Measurements from ENCODE around the gene ACTMAP. TPM values are rescaled to one million over a fixed set of nuclear protein-coding genes. Genes with fewer than 3 reads are reported as not detected.

Gene ACTMAP
- total RNA-seq, 2 experiments from 2014 or later = 3.9 to 5.7 TPM

DNA sequence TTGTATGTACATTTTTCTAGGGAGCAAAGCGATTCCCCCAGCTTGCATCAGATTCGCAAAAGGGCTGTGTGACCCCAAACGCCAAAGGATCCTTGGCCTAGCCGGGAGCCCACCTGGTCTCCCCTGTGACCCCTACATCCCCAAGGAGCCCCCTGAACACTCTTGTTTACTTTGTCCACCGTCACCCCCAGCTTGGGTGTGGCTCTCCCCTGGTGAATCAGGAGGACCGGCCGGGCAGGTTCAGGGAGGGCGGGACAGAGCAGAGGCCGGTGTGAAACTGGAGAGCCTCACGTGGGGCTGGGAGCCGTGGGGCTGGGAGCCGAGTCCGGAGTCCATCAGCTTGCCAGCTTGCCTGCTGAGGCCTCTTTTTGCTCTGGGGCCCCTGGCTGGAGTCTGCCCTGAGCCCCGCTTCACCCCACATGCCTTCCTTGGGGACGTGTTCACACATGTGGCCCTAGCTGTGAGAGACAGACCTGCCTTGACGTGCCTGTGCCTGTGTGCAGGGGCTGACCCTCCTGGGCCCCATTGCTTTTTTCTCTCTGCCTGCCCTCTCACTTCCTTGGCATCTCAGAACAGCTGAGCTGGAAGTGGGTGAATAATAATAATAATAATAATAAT lies 31.4 kb downstream of the ACTMAP start:
- peaks cover 70% of the 10 kb centered on the region for H3K4me1 Mint-ChIP-seq (ENCODE audit: low read depth)
- H3K4me1 ChIP-seq (ENCODE audit: insufficient read depth, low read length) = peaks cover 67% of the 10 kb centered on the region
- intact Hi-C loops (cut with DNase I, micrococcal nuclease) = loop anchor here (1.0 to 10.0 kb wide), 3 partner anchors 30 to 548 kb away; no protein-coding TSS in a partner anchor
- peaks cover 3% of the 10 kb centered on the region for H3K36me3 ChIP-seq (ENCODE audit: insufficient read depth, low read length)
- H3K27ac ChIP-seq (ENCODE audit: low read depth in 1 of 2, low read length in 2 of 2) = no peak overlapping the region
- CTCF ChIA-PET = no interaction called here
- peaks cover 49% of the 10 kb centered on the region for H3K36me3 Mint-ChIP-seq (ENCODE audit: low read depth)
- H3K9me3 ChIP-seq (ENCODE audit: control insufficient read depth in 1 of 2, insufficient read depth in 1 of 2, low read length in 2 of 2) = no peaks in the 10 kb centered on the region
- no peaks in the 10 kb centered on the region for H3K27me3 ChIP-seq (ENCODE audit: control insufficient read depth in 1 of 2, insufficient read depth in 2 of 2, low read length in 2 of 2)
- peak in 2 of 14 experiments; percentile 11 to 31 for DNase-seq
- ATAC-seq (ENCODE audit: poor library complexity) = no peak
- TF ChIP-seq, protein P1, sequence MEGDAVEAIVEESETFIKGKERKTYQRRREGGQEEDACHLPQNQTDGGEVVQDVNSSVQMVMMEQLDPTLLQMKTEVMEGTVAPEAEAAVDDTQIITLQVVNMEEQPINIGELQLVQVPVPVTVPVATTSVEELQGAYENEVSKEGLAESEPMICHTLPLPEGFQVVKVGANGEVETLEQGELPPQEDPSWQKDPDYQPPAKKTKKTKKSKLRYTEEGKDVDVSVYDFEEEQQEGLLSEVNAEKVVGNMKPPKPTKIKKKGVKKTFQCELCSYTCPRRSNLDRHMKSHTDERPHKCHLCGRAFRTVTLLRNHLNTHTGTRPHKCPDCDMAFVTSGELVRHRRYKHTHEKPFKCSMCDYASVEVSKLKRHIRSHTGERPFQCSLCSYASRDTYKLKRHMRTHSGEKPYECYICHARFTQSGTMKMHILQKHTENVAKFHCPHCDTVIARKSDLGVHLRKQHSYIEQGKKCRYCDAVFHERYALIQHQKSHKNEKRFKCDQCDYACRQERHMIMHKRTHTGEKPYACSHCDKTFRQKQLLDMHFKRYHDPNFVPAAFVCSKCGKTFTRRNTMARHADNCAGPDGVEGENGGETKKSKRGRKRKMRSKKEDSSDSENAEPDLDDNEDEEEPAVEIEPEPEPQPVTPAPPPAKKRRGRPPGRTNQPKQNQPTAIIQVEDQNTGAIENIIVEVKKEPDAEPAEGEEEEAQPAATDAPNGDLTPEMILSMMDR (IDR thresholded peaks at IDR 0.05) = no peak
- H3K4me3 Mint-ChIP-seq = peak overlapping the region; percentile 94
- H3K27me3 Mint-ChIP-seq = no peaks in the 10 kb centered on the region
- no peaks in the 10 kb centered on the region for H3K9me3 Mint-ChIP-seq
- POLR2A ChIA-PET = interaction anchor here (0.6 to 1.0 kb wide), 2 partner anchors 15 to 56 kb away, joined by 3 to 4 read pairs; no protein-coding TSS in a partner anchor
- H3K4me3 ChIP-seq (ENCODE audit: low read length) = peak overlapping the region; percentile 89
- peak overlapping the region; percentile 82 for H3K27ac Mint-ChIP-seq

DNA sequence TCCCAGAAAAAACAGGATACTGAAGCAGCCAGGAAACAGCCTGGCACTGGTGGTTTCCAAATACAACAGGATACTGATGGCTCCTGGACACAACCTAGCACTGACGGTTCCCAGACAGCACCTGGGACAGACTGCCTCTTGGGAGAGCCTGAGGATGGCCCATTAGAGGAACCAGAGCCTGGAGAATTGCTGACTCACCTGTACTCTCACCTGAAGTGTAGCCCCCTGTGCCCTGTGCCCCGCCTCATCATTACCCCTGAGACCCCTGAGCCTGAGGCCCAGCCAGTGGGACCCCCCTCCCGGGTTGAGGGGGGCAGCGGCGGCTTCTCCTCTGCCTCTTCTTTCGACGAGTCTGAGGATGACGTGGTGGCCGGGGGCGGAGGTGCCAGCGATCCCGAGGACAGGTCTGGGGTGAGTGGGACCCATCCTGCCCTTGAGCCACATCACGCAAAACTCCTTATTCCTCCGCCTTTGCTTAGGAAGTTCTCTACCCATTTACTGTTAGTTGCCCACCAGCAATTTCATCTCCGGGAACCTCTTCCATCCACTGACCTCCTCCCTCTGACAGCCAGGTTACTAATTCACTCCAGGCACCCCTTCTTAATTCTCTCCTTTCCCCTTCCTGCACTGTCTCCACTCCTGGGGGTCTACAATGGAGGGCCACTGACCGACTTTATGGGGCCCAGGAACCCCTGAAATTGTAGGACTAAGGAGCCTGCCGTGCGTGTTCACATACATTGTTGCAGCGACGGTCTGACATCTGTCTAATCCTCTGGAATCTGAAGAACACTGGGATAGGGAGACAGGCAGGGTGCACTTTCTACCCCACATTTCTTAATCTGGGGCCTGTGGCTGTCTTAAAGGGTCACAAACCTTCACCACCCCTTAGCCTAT lies 32.1 kb downstream of the ACTMAP start:
- Mint-ChIP-seq H3K27ac (peak overlapping the region; percentile 94), H3K36me3 (ENCODE audit: low read depth) (peaks cover 46% of the 10 kb centered on the region), H3K4me3 (peak overlapping the region; percentile 94), H3K4me1 (ENCODE audit: low read depth) (peaks cover 74% of the 10 kb centered on the region), H3K9me3 (no peaks in the 10 kb centered on the region), H3K27me3 (no peaks in the 10 kb centered on the region)
- Histone ChIP-seq H3K9me3 (ENCODE audit: control insufficient read depth in 1 of 2, insufficient read depth in 1 of 2, low read length in 2 of 2) (no peaks in the 10 kb centered on the region), H3K27me3 (ENCODE audit: control insufficient read depth in 1 of 2, insufficient read depth in 2 of 2, low read length in 2 of 2) (no peaks in the 10 kb centered on the region), H3K36me3 (ENCODE audit: insufficient read depth, low read length) (peaks cover 3% of the 10 kb centered on the region), H3K4me3 (ENCODE audit: low read length) (peak overlapping the region; percentile 89), H3K4me1 (ENCODE audit: insufficient read depth, low read length) (peaks cover 70% of the 10 kb centered on the region), H3K27ac (ENCODE audit: low read depth in 1 of 2, low read length in 2 of 2) (no peak overlapping the region)
- no peak for ATAC-seq (ENCODE audit: poor library complexity)
- ChIA-PET POLR2A (interaction anchor here (1.0 to 2.4 kb wide), 5 partner anchors 24 to 55 kb away, joined by 3 to 22 read pairs (median 4); partner anchors contain the start of genes ACTMAP and SNRPA), CTCF (no interaction called here)
- intact Hi-C loops (cut with DNase I, micrococcal nuclease) = loop anchor here (1.0 to 10.0 kb wide), 7 partner anchors 27 to 549 kb away; partner anchors contain the start of genes ACTMAP (in 1 of the 2), EGLN2 (in 1 of the 2), NUMBL (in 1 of the 2) and SNRPA (in 1 of the 2)
- DNase-seq = peak in 2 of 14 experiments; percentile 20 to 32
- TF ChIP-seq, protein P1 (IDR thresholded peaks at IDR 0.05) = no peak

DNA sequence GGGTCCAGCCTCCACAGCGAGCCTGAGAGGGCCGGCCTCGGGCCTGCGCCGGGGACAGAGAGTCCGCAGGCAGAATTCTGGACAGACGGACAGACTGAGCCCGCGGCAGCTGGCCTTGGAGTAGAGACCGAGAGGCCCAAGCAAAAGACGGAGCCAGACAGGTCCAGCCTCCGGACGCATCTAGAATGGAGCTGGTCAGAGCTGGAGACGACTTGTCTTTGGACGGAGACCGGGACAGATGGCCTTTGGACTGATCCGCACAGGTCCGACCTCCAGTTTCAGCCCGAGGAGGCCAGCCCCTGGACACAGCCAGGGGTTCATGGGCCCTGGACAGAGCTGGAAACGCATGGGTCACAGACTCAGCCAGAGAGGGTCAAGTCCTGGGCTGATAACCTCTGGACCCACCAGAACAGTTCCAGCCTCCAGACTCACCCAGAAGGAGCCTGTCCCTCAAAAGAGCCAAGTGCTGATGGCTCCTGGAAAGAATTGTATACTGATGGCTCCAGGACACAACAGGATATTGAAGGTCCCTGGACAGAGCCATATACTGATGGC lies 32.9 kb downstream of the ACTMAP start:
- Histone ChIP-seq H3K4me1 (ENCODE audit: insufficient read depth, low read length) (peaks cover 70% of the 10 kb centered on the region), H3K27me3 (ENCODE audit: control insufficient read depth in 1 of 2, insufficient read depth in 2 of 2, low read length in 2 of 2) (no peaks in the 10 kb centered on the region), H3K27ac (ENCODE audit: low read depth in 1 of 2, low read length in 2 of 2) (peak overlapping the region; percentile 52 to 96), H3K36me3 (ENCODE audit: insufficient read depth, low read length) (peaks cover 3% of the 10 kb centered on the region), H3K4me3 (ENCODE audit: low read length) (peak overlapping the region; percentile 89), H3K9me3 (ENCODE audit: control insufficient read depth in 1 of 2, insufficient read depth in 1 of 2, low read length in 2 of 2) (no peaks in the 10 kb centered on the region)
- H3K4me3 Mint-ChIP-seq = peak overlapping the region; percentile 75
- H3K27me3 Mint-ChIP-seq = no peaks in the 10 kb centered on the region
- intact Hi-C loops (cut with DNase I, micrococcal nuclease) = loop anchor here (2.0 to 10.0 kb wide), 6 partner anchors 27 to 550 kb away; partner anchors contain the start of genes ACTMAP (in 1 of the 2), EGLN2 (in 1 of the 2), NUMBL (in 1 of the 2) and SNRPA (in 1 of the 2)
- ATAC-seq (ENCODE audit: poor library complexity) (no peak), DNase-seq (peak in 1 of 14 experiments; percentile 15)
- H3K9me3 Mint-ChIP-seq = no peaks in the 10 kb centered on the region
- H3K4me1 Mint-ChIP-seq (ENCODE audit: low read depth) = peaks cover 75% of the 10 kb centered on the region
- peak overlapping the region; percentile 94 for H3K27ac Mint-ChIP-seq
- TF ChIP-seq, protein P1 (IDR thresholded peaks at IDR 0.05) = no peak
- CTCF ChIA-PET = interaction anchor here (0.9 to 1.3 kb wide), 3 partner anchors 36 to 81 kb away, joined by 3 to 4 read pairs (median 4); partner anchors contain the start of gene EGLN2
- POLR2A ChIA-PET = interaction anchor here (1.0 to 2.4 kb wide), 12 partner anchors 24 to 547 kb away, joined by 3 to 22 read pairs (median 4); partner anchors contain the start of genes ACTMAP, EGLN2, HNRNPUL1 and RAB4B
- peaks cover 47% of the 10 kb centered on the region for H3K36me3 Mint-ChIP-seq (ENCODE audit: low read depth)
